GM19193 (cell line): Measurements from ENCODE around the gene TNS1.

Experiments used
- POLR2A ChIP-seq: IDR thresholded peaks from 4 replicates; pipeline ENCODE4 v1.6.1; 2011; ENCODE audit not compliant: insufficient read depth, insufficient read length; ENCODE audit errors: extremely low read depth

TNS1 gene

DNA sequence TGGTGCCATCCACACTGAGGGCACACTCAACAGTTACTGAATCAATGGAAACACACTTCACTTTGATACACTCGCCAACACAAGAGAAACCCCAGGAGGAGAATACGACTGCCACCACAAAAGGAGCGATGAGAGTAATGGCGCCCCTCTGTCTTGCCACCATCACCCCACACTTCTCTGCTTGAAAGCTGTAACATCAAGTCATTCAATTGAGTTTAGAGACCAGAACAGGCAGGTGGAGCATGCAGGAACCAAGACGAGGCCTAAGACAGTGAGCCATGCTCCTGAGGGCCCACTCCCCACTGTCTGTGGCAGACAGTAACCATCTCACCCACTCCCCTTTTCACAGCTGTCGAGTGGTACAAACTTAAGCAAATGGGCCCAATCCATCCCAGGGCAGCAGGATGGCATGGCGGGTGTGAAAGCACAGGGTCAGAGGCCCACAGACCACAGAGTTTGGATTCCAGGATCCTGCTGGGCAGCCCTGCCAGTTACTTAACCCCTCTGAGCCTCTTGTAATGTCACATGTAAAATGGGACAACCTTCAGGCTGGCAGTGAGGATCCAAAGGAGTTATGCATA lies 101.9 kb downstream of the TNS1 start:
- TF ChIP-seq POLR2A = no peak

DNA sequence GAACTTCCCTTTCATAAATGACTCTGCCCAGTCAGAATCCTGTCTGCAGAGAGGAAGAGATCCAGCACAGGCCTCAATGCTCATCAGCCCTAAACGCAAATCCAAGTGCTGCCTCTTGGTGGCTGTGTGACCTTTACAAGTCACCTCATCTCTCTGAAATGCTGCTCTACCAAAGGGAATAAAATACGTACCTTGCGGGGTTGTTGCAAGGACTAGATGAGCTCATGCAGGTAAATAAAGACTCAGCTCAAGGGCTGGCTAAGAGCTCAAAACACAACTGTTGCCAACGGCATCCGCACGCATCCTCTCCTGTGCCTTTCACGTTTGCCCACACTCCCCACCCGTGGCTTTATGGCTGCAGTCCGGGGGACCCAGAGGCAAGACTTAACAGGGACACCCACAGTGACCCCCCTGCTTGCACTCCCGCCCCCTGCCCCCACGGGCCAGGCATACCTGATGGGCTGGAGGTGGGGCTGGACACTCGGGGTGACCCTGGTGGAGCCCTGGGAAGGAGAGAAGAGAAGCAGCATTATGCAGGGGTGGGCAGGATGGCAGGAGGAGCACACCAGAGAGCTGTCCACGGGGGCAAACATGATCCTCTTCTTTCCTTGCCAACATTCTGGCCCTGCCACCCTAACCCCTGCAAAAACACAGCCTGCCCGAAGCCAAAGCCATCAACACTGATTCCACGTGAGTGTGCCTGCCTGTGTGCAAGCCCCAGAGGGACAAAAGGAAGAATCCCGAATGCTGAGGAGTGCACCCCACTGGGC lies 102.6 kb downstream of the TNS1 start:
- no peak for TF ChIP-seq POLR2A

- TF ChIP-seq POLR2A = no peak
Observed at GRCh38 chr2:217899231-217900009, 103.4 kb downstream of the TNS1 start.

GRCh38 chr2:217897816-217898806 lies 104.7 kb downstream of the TNS1 start:
- TF ChIP-seq POLR2A = no peak

DNA sequence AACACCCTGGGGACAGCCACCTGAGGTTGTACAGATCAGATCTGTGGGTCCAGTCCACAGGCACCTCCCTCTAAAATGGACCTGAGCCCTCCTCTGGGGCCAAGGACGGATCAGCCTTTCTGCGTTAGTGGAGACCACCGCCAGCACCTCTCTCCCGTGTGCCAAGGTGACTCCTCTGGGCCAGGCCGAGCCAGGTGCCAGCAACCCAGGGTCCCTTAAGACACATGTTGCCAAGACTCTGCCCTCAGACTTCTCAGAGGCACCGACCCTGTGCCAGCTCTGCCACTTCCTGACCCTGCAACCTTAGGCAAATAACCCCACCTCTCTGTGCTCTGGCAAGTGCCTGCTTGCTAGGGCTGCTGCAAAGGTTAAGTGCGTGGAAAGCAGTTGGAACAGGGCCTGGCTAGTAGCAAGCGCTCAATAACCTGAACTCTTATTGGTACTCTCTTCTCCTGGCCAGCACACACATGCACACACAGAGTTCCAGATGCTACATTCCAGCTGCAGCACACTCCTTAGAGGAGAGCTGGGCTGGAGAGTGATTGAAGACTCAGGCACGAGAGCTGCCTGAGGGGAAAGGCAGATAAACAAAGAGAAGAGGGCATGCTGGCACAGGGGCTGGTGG lies 105.6 kb downstream of the TNS1 start:
- no peak for TF ChIP-seq POLR2A

GRCh38 chr2:217895070-217895635 lies 107.6 kb downstream of the TNS1 start:
- no peak for TF ChIP-seq POLR2A

GRCh38 chr2:217893440-217893839 lies 109.4 kb downstream of the TNS1 start:
- no peak for TF ChIP-seq POLR2A

GRCh38 chr2:217892560-217892959 lies 110.2 kb downstream of the TNS1 start:
- no peak for TF ChIP-seq POLR2A

DNA sequence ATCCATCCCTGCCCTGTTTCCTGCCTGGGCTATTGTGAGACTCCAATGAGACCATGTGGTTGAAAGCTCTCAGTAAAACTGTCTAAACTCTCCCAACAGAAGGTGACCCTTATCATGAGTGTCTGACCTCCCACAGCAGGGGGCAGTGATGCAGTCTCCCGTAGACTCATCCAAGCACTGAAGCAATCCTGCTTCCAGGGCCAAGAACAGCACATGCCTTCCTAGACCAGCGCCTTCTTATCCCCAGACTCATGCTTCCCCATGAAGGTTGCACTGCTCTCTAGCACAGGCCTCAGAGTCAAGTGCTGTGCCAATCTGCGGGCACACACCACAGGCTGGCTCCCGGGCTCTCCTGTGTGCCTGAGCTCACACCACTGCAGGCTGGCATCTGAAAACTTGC lies 112.3 kb downstream of the TNS1 start:
- TF ChIP-seq POLR2A = no peak

- no peak for TF ChIP-seq POLR2A
Observed at GRCh38 chr2:217889656-217890055, 113.1 kb downstream of the TNS1 start.

DNA sequence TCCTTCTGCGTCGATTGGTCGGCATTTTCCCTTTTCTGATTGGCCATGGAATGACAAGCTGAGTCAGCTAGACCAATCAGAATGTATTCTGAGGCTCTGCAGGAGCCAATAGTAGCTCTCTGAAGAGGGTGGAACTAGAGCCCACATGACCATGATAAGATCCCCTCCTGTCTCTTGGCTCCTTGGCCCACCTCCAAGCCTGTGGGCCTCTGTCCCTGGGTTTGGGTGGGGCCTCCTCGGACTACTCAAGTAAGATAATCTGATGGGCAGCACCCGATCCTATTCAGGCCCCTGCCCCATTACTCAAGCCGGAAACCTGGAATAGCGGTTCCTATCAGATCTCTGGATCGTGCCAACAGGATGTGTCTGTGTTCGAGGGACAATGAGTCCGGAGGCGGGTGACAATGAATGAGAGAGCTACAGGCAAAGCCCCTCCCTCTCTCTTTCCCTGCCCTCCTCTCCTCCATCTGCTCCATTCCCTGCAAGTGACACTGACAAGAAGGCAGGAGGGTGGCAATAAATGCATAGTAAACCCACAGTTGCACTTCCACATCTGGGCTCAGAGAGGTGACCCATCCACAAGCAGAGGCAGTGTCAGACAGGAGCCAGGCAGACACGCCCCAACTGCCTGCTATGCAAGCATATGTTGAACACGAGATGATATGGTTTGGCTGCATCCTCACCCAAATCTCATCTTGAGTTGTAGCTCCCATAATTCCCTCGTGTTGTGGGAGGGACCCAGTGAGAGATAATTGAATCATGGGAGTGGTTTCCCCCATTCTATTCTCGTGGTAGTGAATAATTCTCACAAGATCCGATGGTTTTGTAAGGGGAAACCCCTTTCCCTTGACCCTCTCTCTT lies 114.7 kb downstream of the TNS1 start:
- TF ChIP-seq POLR2A = no peak

- TF ChIP-seq POLR2A = no peak
Observed at GRCh38 chr2:217886720-217887309, 116.0 kb downstream of the TNS1 start.

GRCh38 chr2:217886091-217886490 lies 116.7 kb downstream of the TNS1 start:
- no peak for TF ChIP-seq POLR2A
